H9 (cell line): ENCODE data around the gene PLXNA4. TPM values are rescaled to one million over a fixed set of nuclear protein-coding genes. Genes with fewer than 3 reads are reported as not detected.

ENCODE experiments used
- DNase-seq: peaks from one replicate; pipeline ENCODE4 v3.0.0-alpha.2; 2017
- H2AFZ ChIP-seq: one replicate; pipeline ENCODE4 v1.6.1; 2013; ENCODE audit warnings: mild to moderate bottlenecking, low read length, control low read depth, moderate library complexity
- H2AK5ac ChIP-seq: 2 replicates; pipeline ENCODE4 v1.6.1; 2013; ENCODE audit warnings: low read length, control low read depth, mixed read lengths; ENCODE audit not compliant: insufficient read length
- H2BK120ac ChIP-seq: one replicate; pipeline ENCODE4 v1.6.1; 2013; ENCODE audit warnings: low read depth, mild to moderate bottlenecking, low read length, control low read depth, inconsistent platforms; ENCODE audit not compliant: poor library complexity, severe bottlenecking
- H2BK12ac ChIP-seq: 2 replicates; pipeline ENCODE4 v1.6.1; 2013; ENCODE audit warnings: low read length, control low read depth, mixed read lengths, low read depth; ENCODE audit not compliant: insufficient read length
- H2BK15ac ChIP-seq: 2 replicates; pipeline ENCODE4 v1.6.1; 2013; ENCODE audit warnings: low read depth, low read length, control low read depth
- H2BK20ac ChIP-seq: one replicate; pipeline ENCODE4 v1.6.1; 2013; ENCODE audit warnings: low read depth, mild to moderate bottlenecking, low read length, control low read depth, inconsistent platforms; ENCODE audit not compliant: poor library complexity, severe bottlenecking
- H2BK5ac ChIP-seq: 2 replicates; pipeline ENCODE4 v1.6.1; 2013; ENCODE audit warnings: low read length, control low read depth, mixed read lengths; ENCODE audit not compliant: insufficient read length
- H3K14ac ChIP-seq: 2 replicates; pipeline ENCODE4 v1.6.1; 2013; ENCODE audit warnings: low read length, control low read depth; ENCODE audit not compliant: insufficient read depth
- H3K18ac ChIP-seq: 2 replicates; pipeline ENCODE4 v1.6.1; 2013; ENCODE audit warnings: low read depth, mild to moderate bottlenecking, mixed read lengths, low read length, control low read depth; ENCODE audit not compliant: insufficient read length
- H3K23ac ChIP-seq: 2 replicates; pipeline ENCODE4 v1.6.1; 2013; ENCODE audit warnings: low read length, control low read depth, mixed read lengths, low read depth; ENCODE audit not compliant: insufficient read length
- H3K23me2 ChIP-seq: 2 replicates; pipeline ENCODE4 v1.6.1; 2013; ENCODE audit warnings: low read depth, mild to moderate bottlenecking, mixed read lengths, low read length, control low read depth; ENCODE audit not compliant: insufficient read length, poor library complexity, severe bottlenecking
- H3K27ac ChIP-seq: 2 replicates; pipeline ENCODE4 v1.5.1; 2013; ENCODE audit warnings: low read length, control low read depth, mixed read lengths, low read depth; ENCODE audit not compliant: insufficient read length
- H3K27me3 ChIP-seq: 2 replicates; pipeline ENCODE4 v1.6.1; 2013; ENCODE audit warnings: low read length, control low read depth, inconsistent platforms; ENCODE audit not compliant: insufficient read depth
- H3K4ac ChIP-seq: 2 replicates; pipeline ENCODE4 v1.6.1; 2013; ENCODE audit warnings: low read depth, mild to moderate bottlenecking, control low read depth, inconsistent platforms, low read length, moderate library complexity
- H3K4me1 ChIP-seq: 2 replicates; pipeline ENCODE4 v1.6.1; 2013; ENCODE audit warnings: low read length, control low read depth, inconsistent platforms; ENCODE audit not compliant: insufficient read depth
- H3K4me2 ChIP-seq: 2 replicates; pipeline ENCODE4 v1.6.1; 2013; ENCODE audit warnings: low read length, control low read depth, mixed read lengths; ENCODE audit not compliant: insufficient read length, insufficient read depth
- H3K56ac ChIP-seq: 2 replicates; pipeline ENCODE4 v1.6.1; 2013; ENCODE audit warnings: low read depth, mild to moderate bottlenecking, mixed read lengths, low read length, control low read depth; ENCODE audit not compliant: insufficient read length
- H3K79me1 ChIP-seq: 2 replicates; pipeline ENCODE4 v1.6.1; 2013; ENCODE audit warnings: low read depth, mild to moderate bottlenecking, moderate library complexity, low read length, control low read depth, inconsistent platforms; ENCODE audit not compliant: insufficient read depth, poor library complexity, severe bottlenecking
- H3K79me2 ChIP-seq: 2 replicates; pipeline ENCODE4 v1.6.1; 2013; ENCODE audit warnings: low read length, control low read depth, inconsistent platforms; ENCODE audit not compliant: insufficient read depth
- H3K9ac ChIP-seq: 2 replicates; pipeline ENCODE4 v1.6.1; 2013; ENCODE audit warnings: low read length, control low read depth, mixed read lengths; ENCODE audit not compliant: insufficient read length; ENCODE audit errors: extremely low read depth
- H3K9me3 ChIP-seq: one replicate; pipeline ENCODE4 v1.6.1; 2013; ENCODE audit warnings: low read depth, low read length, inconsistent platforms; ENCODE audit not compliant: control insufficient read depth
- H3T11ph ChIP-seq: one replicate; pipeline ENCODE4 v1.6.1; 2013; ENCODE audit warnings: mild to moderate bottlenecking, low read length, control low read depth, inconsistent platforms
- H4K20me1 ChIP-seq: one replicate; pipeline ENCODE4 v1.6.1; 2013; ENCODE audit not compliant: control insufficient read depth, insufficient read length, insufficient read depth
- H4K5ac ChIP-seq: 2 replicates; pipeline ENCODE4 v1.6.1; 2013; ENCODE audit warnings: low read depth, mild to moderate bottlenecking, mixed read lengths, low read length, control low read depth; ENCODE audit not compliant: insufficient read length
- H4K8ac ChIP-seq: replicated peaks from 2 replicates; pipeline ENCODE4 v1.6.1; 2013; ENCODE audit warnings: low read length, control low read depth, mixed read lengths, low read depth; ENCODE audit not compliant: insufficient read length
- H4K91ac ChIP-seq: 2 replicates; pipeline ENCODE4 v1.6.1; 2013; ENCODE audit warnings: low read depth, mild to moderate bottlenecking, moderate library complexity, mixed read lengths, low read length, control low read depth; ENCODE audit not compliant: insufficient read length
- H3K27ac Mint-ChIP-seq, 3 experiments: 2 replicates in 2 of 3; 3 replicates in 1 of 3; pipeline ENCODE4 v1.8.0; 2020 to 2021; ENCODE audit warnings: mixed read lengths in 3 of 3, mild to moderate bottlenecking in 1 of 3, moderate library complexity in 1 of 3
- H3K27me3 Mint-ChIP-seq: 2 replicates; pipeline ENCODE4 v1.8.0; 2021; ENCODE audit warnings: low read depth, mild to moderate bottlenecking, moderate library complexity, mixed read lengths
- H3K36me3 Mint-ChIP-seq, 3 experiments: 2 replicates in 2 of 3; 3 replicates in 1 of 3; pipeline ENCODE4 v1.8.0; 2020 to 2021; ENCODE audit warnings: low read depth in 3 of 3, mixed read lengths in 3 of 3; ENCODE audit not compliant: insufficient read depth in 1 of 3
- H3K4me1 Mint-ChIP-seq, 2 experiments: 2 replicates each; pipeline ENCODE4 v1.8.0; 2020; ENCODE audit warnings: mixed read lengths in 2 of 2
- H3K4me3 Mint-ChIP-seq, 2 experiments: 2 replicates in 1 of 2; 3 replicates in 1 of 2; pipeline ENCODE4 v1.8.0; 2020 to 2021; ENCODE audit warnings: mild to moderate bottlenecking in 2 of 2, mixed read lengths in 2 of 2, moderate library complexity in 1 of 2
- H3K9me3 Mint-ChIP-seq, 2 experiments: 2 replicates in 1 of 2; 3 replicates in 1 of 2; pipeline ENCODE4 v1.8.0; 2020; ENCODE audit warnings: mild to moderate bottlenecking in 2 of 2, mixed read lengths in 2 of 2, moderate library complexity in 1 of 2
- CTCF ChIP-seq: fragments of 200-600 bp; sonication (generic); conservative IDR thresholded peaks from 3 replicates; pipeline ENCODE4 v1.8.0; 2021; ENCODE audit warnings: antibody characterized with exemption, mild to moderate bottlenecking
- WGBS: extraction: QIAGEN DNeasy Blood & Tissue Kit; methylation state at CpG from one replicate; pipeline ENCODE4 v1.1.7; 2013; ENCODE audit warnings: missing lambda C conversion rate, low lambda C conversion rate, mixed read lengths; ENCODE audit not compliant: insufficient read length; ENCODE audit errors: extremely low coverage; 5-methylcytosine and 5-hydroxymethylcytosine counted together
- total RNA-seq: library from RNA; stranded (reverse); gene quantifications from 2 replicates; pipeline ENCODE4 v1.2.1, GENCODE V29; 2021

Gene PLXNA4
- total RNA-seq, 1 experiment from 2014 or later = 0.35 TPM

GRCh38 chr7:132465516-132465915, 110.8 kb downstream of the PLXNA4 start:
- no peak for TF ChIP-seq CTCF
- Mint-ChIP-seq H3K27ac (no peak overlapping the region), H3K27me3 (peaks cover 14% of the 10 kb centered on the region), H3K4me1 (peaks cover 13 to 17% of the 10 kb centered on the region in 2 experiments), H3K9me3 (no peaks in the 10 kb centered on the region), H3K4me3 (no peak overlapping the region), H3K36me3 (no peaks in the 10 kb centered on the region)
- H4K8ac ChIP-seq = no peak overlapping the region
- H3K4ac ChIP-seq = no peak overlapping the region
- H3T11ph ChIP-seq = no peak overlapping the region
- no peaks in the 10 kb centered on the region for H3K79me1 ChIP-seq
- no peak overlapping the region for H2AFZ ChIP-seq
- H3K4me2 ChIP-seq = no peak overlapping the region
- no peak overlapping the region for H3K56ac ChIP-seq
- no peak for DNase-seq
- no peak overlapping the region for H2AK5ac ChIP-seq
- no peak overlapping the region for H2BK12ac ChIP-seq
- no peaks in the 10 kb centered on the region for H4K20me1 ChIP-seq
- no peak overlapping the region for H4K91ac ChIP-seq
- no peak overlapping the region for H2BK15ac ChIP-seq
- H3K9me3 ChIP-seq = no peaks in the 10 kb centered on the region
- no peak overlapping the region for H3K27ac ChIP-seq
- no peaks in the 10 kb centered on the region for H3K27me3 ChIP-seq
- no peaks in the 10 kb centered on the region for H3K23me2 ChIP-seq
- no peak overlapping the region for H2BK5ac ChIP-seq
- H3K23ac ChIP-seq = no peak overlapping the region
- H3K14ac ChIP-seq = no peak overlapping the region
- H3K18ac ChIP-seq = no peak overlapping the region
- H4K5ac ChIP-seq = no peak overlapping the region
- H3K79me2 ChIP-seq = no peaks in the 10 kb centered on the region
- no peak overlapping the region for H2BK20ac ChIP-seq
- H3K4me1 ChIP-seq = peaks cover 6% of the 10 kb centered on the region; the same call in 1 of the 2 replicates
- WGBS = no CpG with 5 or more reads among the region's 4 CpGs
- H3K9ac ChIP-seq = no peak overlapping the region
- H2BK120ac ChIP-seq = no peak overlapping the region
